SU-DHL-6 (cell line): ENCODE data around the gene PHACTR1.

ENCODE experiments used
- CTCF ChIP-seq: fragments of 200-600 bp; sonication (generic); IDR thresholded peaks from one replicate; pipeline ENCODE4 v1.5.1; 2017; ENCODE audit warnings: antibody characterized with exemption, mild to moderate bottlenecking, low read length, moderate library complexity; ENCODE audit not compliant: insufficient read depth, poor library complexity, severe bottlenecking
- EZH2phosphoT487 ChIP-seq: fragments of 200-600 bp; sonication (generic), shearing (Covaris generic); conservative IDR thresholded peaks from 2 replicates; pipeline ENCODE4 v1.6.1; 2018; ENCODE audit warnings: mild to moderate bottlenecking, antibody characterized with exemption, low read length, moderate library complexity, mixed read lengths

GRCh38 chr6:12761376-12762115 is 45.0 kb downstream of the PHACTR1 start:
- TF ChIP-seq CTCF (no peak), EZH2phosphoT487 (no peak)
